ENCODE measurements around the gene KCNG2. TPM values are rescaled to one million over a fixed set of nuclear protein-coding genes. Genes with fewer than 3 reads are reported as not detected.
A peak's percentile ranks its signal among the peaks of the same experiment; 100 is the strongest.

Gene KCNG2
- total and polyA plus RNA-seq, 2 of the 4 experiments (the other 2 are of a cell fraction), result not detected

DNA sequence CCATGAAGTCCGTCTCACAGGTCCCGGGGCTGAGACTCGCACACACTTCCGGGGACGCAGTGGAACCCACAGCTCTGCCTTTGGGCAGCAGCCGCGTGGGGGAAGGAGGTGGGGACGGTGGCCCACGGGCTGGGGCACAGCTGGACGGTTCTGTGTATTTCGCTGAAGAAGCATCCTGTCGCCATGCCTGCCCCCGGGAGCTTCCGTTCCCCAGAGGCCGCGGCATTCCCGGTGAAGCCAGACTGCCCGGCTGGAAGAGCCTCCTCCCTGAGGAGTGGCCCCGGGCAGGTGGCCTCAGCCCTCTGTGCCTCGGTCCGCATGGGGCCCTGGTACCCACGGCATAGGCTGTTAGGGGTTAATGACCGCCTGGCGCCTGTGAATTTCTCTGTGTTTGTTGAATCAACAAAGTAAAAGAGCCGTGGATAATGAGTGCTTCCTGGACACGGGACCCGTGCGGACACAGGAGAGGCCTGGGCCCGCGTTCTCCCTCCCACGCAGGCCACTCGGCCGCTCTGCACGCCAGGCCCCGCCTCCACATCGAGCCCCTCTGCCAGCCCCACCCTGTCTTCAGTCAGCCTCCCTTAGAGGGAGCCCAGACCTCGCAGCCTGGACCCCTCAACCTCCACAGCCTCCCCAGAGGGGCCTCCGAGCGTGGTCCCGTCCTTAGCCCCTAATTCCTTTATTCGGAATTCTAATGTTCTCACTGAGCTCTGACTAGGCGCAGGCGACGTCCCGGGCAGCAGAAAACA lies 51.0 kb downstream of the KCNG2 start:
- ChIA-PET POLR2A (ENCODE audit: unreplicated experiment) (no interaction called here), CTCF (no interaction called here)
- no peak for ATAC-seq (ENCODE audit: low read depth)

More for the DNA sequence above, 51.0 kb downstream of the KCNG2 start:
- Histone ChIP-seq H4K91ac (ENCODE audit: insufficient read depth, low read depth, low read length) (no peak overlapping the region), H3K4me2 (ENCODE audit: low read depth, low read length) (no peak overlapping the region), H2AK5ac (ENCODE audit: low read depth, low read length) (no peak overlapping the region), H3K27me3 (ENCODE audit: control insufficient read depth, insufficient read depth, low read length) (no peaks in the 10 kb centered on the region), H3K9me3 (ENCODE audit: control insufficient read depth, insufficient read depth, low read length) (peaks cover 2% of the 10 kb centered on the region; the same call in 1 of the 2 replicates), H3K4me3 (ENCODE audit: insufficient read depth, low read depth, low read length) (no peak overlapping the region), H4K20me1 (ENCODE audit: insufficient read depth, low read length) (no peaks in the 10 kb centered on the region), H2BK20ac (ENCODE audit: low read depth, low read length) (no peak overlapping the region), H4K8ac (ENCODE audit: low read depth in 2 of 2, low read length in 2 of 2) (no peak overlapping the region), H3K4ac (ENCODE audit: low read depth, low read length) (no peak overlapping the region), H2BK15ac (ENCODE audit: low read depth, low read length) (no peak overlapping the region), H3K14ac (replicated peaks; ENCODE audit: low read depth, low read length) (no peak overlapping the region), H2AK9ac (replicated peaks; ENCODE audit: low read depth, low read length, poor library complexity) (no peak overlapping the region), H3K23ac (ENCODE audit: low read depth, low read length) (no peak overlapping the region), H3K36me3 (ENCODE audit: control insufficient read depth, insufficient read depth, low read length) (no peaks in the 10 kb centered on the region), H3K9ac (ENCODE audit: low read depth, low read length) (no peak overlapping the region), H3K79me1 (ENCODE audit: low read depth in 1 of 2, low read length in 2 of 2) (no peaks in the 10 kb centered on the region), H2BK5ac (ENCODE audit: low read depth, low read length, poor library complexity, severe bottlenecking) (peak overlapping the region; percentile 42), H2BK120ac (ENCODE audit: low read depth, low read length) (no peak overlapping the region), H3K4me1 (ENCODE audit: control insufficient read depth, insufficient read depth, low read length) (peaks cover 10% of the 10 kb centered on the region), H3K56ac (ENCODE audit: extremely low read depth, insufficient read depth, low read length) (no peak overlapping the region), H3K18ac (ENCODE audit: low read depth, low read length) (no peak overlapping the region), H2AFZ (replicated peaks; ENCODE audit: low read length, poor library complexity) (no peak overlapping the region), H3K9me1 (ENCODE audit: insufficient read depth, low read length) (peaks cover 12% of the 10 kb centered on the region), H4K5ac (ENCODE audit: low read depth, low read length) (no peak overlapping the region), H3K27ac (ENCODE audit: insufficient read depth, low read length) (no peak overlapping the region)
- in situ Hi-C loops (cut with MboI; ENCODE audit: low sequenced_read_pairs), result no loop called here
- no peak for TF ChIP-seq BHLHE40 (IDR thresholded peaks at IDR 0.05; ENCODE audit: low read depth, low read length)
- TF ChIP-seq CEBPB (IDR thresholded peaks at IDR 0.05; ENCODE audit: low read depth, low read length), result no peak
- TF ChIP-seq, protein P1, sequence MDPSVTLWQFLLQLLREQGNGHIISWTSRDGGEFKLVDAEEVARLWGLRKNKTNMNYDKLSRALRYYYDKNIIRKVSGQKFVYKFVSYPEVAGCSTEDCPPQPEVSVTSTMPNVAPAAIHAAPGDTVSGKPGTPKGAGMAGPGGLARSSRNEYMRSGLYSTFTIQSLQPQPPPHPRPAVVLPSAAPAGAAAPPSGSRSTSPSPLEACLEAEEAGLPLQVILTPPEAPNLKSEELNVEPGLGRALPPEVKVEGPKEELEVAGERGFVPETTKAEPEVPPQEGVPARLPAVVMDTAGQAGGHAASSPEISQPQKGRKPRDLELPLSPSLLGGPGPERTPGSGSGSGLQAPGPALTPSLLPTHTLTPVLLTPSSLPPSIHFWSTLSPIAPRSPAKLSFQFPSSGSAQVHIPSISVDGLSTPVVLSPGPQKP (IDR thresholded peaks at IDR 0.05; ENCODE audit: borderline replicate concordance, low read depth, low read length), result no peak
- TF ChIP-seq, protein P2, sequence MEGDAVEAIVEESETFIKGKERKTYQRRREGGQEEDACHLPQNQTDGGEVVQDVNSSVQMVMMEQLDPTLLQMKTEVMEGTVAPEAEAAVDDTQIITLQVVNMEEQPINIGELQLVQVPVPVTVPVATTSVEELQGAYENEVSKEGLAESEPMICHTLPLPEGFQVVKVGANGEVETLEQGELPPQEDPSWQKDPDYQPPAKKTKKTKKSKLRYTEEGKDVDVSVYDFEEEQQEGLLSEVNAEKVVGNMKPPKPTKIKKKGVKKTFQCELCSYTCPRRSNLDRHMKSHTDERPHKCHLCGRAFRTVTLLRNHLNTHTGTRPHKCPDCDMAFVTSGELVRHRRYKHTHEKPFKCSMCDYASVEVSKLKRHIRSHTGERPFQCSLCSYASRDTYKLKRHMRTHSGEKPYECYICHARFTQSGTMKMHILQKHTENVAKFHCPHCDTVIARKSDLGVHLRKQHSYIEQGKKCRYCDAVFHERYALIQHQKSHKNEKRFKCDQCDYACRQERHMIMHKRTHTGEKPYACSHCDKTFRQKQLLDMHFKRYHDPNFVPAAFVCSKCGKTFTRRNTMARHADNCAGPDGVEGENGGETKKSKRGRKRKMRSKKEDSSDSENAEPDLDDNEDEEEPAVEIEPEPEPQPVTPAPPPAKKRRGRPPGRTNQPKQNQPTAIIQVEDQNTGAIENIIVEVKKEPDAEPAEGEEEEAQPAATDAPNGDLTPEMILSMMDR (conservative IDR thresholded peaks at IDR 0.05; ENCODE audit: low read depth, low read length), result no peak
- TF ChIP-seq, protein P3, sequence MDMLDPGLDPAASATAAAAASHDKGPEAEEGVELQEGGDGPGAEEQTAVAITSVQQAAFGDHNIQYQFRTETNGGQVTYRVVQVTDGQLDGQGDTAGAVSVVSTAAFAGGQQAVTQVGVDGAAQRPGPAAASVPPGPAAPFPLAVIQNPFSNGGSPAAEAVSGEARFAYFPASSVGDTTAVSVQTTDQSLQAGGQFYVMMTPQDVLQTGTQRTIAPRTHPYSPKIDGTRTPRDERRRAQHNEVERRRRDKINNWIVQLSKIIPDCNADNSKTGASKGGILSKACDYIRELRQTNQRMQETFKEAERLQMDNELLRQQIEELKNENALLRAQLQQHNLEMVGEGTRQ (IDR thresholded peaks at IDR 0.05; ENCODE audit: low read depth, low read length), result no peak
- no peak for TF ChIP-seq MAZ (IDR thresholded peaks at IDR 0.05; ENCODE audit: borderline replicate concordance, low read depth, low read length)
- TF ChIP-seq RAD21 (IDR thresholded peaks at IDR 0.05; ENCODE audit: low read length), result no peak
- no peak for TF ChIP-seq NFE2L2 (IDR thresholded peaks at IDR 0.05; ENCODE audit: low read depth, low read length)
- no peak for TF ChIP-seq MXI1 (IDR thresholded peaks at IDR 0.05; ENCODE audit: borderline replicate concordance, low read depth, low read length)
- TF ChIP-seq RFX5 (IDR thresholded peaks at IDR 0.05; ENCODE audit: low read depth, low read length), result no peak
- TF ChIP-seq SMC3 (IDR thresholded peaks at IDR 0.05; ENCODE audit: low read depth, low read length), result no peak
- 85% methylated on average over 7 of the region's 45 CpGs; no CpG with 5 or more reads in 1 of the 2 experiments for WGBS, 2 experiments (ENCODE audit: extremely low coverage in 2 of 2, insufficient read length in 1 of 2)
- intact Hi-C loops (cut with micrococcal nuclease), result loop anchor here (10.0 kb wide), 1 partner anchor 116 kb away; the partner anchor contains the start of gene HSBP1L1
- no peak for DNase-seq
- no TSS peak for BruUV-seq (replicated peaks)
- dilution Hi-C loops (cut with HindIII; ENCODE audit: low sequenced_read_pairs, unreplicated experiment), result no loop called here

Measured in IMR-90 (cell line).